Body of pancreas (tissue), 4 donors: ENCODE results near the gene EDC4.

Experiments used
- CTCF ChIP-seq, 7 experiments: fragments of 450-650 bp in 4 of 7; fragments of 200-600 bp in 3 of 7; sonication (generic) in 3 of 7; IDR thresholded peaks; one replicate each; pipeline ENCODE4 v1.5.1; 2016 to 2019; ENCODE audit warnings: antibody characterized with exemption in 7 of 7
- POLR2A ChIP-seq, 3 donors: fragments of 450-650 bp; IDR thresholded peaks; one replicate each; pipeline ENCODE4 v1.6.1; 2016; ENCODE audit warnings: antibody characterized with exemption in 3 of 3, mild to moderate bottlenecking in 2 of 3

DNA sequence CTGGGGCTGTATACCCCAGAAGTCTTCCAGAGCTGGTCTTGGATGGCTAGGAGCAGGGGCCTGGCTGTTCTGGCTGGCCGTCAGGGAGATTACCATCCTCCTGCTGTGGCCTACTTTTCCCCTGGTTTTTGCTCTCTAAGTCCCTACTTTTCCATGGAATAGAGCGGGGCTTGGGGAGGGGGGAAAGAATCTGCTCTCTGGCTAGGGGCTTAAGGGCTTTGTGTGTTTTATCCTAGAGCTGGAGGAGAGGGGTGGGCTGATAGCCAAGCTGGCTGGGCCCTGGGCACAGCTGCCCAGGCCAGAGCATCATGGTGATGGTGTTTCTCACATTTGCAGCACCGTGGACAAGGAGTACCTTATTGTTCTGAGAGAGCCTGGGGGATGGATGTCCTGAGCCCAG, 15.5 kb downstream of the EDC4 start:
- no peak for TF ChIP-seq CTCF (IDR thresholded peaks at IDR 0.05)
- no peak for TF ChIP-seq POLR2A (IDR thresholded peaks at IDR 0.05)
